GM12872 (cell line): ENCODE results near the gene EIF4E1B.

Source experiments
- CTCF ChIP-seq: IDR thresholded peaks from 3 replicates; pipeline ENCODE4 v1.5.1; 2011; ENCODE audit warnings: low read depth, mild to moderate bottlenecking, low read length, moderate library complexity; ENCODE audit not compliant: insufficient read depth

Gene EIF4E1B

GRCh38 chr5:176646049-176646706 lies 15.7 kb downstream of the EIF4E1B start:
- no peak for TF ChIP-seq CTCF

DNA sequence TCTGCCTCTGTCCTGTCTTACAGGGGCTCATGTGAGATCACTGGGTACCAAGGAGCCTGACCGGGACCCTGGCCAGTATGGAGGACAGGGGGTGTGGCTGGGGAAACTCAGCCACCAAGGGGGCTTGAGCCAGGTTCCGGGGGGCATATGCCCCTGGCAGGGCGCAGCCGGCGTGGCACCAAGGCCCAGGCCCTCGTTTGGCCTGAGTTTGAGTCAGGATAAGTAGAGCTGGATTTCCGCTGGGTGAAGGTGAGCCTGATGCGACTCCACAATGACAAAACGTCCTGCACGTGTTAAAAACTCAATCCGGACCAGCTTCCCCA lies 16.2 kb downstream of the EIF4E1B start:
- no peak for TF ChIP-seq CTCF

DNA sequence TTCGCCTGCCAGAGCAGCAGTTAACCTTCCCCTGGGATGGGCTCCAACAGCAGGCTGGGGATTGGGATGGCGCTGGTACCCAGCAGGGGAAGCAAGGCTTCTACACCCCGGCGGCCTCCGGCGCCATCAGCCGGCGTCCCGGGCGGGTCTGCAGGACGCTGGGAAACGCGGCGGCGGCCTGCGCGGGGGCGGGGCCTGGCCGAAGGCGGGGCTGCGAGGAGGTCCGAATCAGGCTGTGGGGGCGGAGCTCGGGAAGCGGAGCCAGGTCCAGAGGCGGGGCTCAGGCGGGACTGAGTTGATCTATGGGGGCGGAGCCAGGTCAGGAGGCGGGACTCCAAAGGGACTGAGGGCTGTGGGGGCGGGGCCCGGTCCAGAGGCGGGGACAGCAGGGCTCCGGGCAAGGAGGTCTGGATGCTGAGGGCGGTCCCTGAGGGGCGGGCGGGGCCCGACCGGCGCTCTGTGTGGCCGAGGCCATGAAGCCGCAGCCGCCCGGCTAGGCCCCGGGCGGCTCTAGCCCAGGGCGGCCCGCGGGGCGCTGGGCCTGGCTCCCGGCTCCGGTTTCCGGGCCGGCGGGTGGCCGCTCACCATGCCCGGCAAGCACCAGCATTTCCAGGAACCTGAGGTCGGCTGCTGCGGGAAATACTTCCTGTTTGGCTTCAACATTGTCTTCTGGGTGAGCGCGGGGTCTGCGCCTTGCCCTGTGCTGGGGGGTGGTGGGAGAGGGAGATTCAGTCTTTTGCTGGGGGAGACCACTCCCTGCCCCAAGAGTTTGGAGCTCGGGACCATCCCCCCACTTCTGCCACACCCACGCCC lies 16.8 kb downstream of the EIF4E1B start, which contains the start of gene TSPAN17:
Gene TSPAN17, plus strand, starts transcription at position 455 of the 813 bp plus-strand sequence. Its CDS starts 132 bp downstream, at position 587.
- TF ChIP-seq CTCF: 0 out of 3 replicates have a peak, but pooled peaks have one; percentile 13

DNA sequence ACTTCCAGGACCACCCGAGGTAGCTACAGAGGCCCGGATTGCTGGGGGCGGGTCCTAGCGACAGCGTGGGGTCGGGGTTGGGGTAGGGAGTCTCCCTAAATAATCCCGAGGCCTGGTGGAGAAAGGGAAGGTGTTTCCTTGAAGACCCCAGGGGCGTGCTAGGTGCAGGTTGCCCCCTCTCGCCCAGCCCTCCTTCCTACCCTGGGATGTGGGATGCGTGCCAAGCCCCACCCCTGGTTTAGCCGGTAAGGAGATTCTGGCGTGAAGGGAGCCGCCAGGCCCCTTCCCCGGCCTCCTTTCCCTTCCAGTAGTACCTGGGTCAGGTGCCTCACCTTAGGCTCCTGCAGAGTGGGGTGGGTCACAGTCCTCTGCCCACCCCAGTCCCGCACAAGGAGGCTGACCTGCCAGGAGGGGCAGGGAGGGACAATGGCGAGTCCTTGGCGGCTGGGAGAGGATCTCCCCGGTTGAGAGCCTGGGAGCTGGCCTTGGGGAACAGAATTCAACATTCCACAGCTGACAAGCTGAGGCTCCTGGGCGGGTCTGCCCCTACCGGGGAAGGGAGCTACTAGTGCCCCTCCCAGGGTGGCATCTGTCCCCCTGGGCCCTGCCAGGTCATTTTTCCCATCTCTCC lies 17.5 kb downstream of the EIF4E1B start:
- no peak for TF ChIP-seq CTCF

- TF ChIP-seq CTCF: no peak
Observed at GRCh38 chr5:176648474-176649194, 18.2 kb downstream of the EIF4E1B start.

GRCh38 chr5:176650354-176650884 lies 19.9 kb downstream of the EIF4E1B start:
- no peak for TF ChIP-seq CTCF

- 0 out of 3 replicates have a peak, but pooled peaks have one; percentile 5 for TF ChIP-seq CTCF
Observed at GRCh38 chr5:176651472-176651980, 21.1 kb downstream of the EIF4E1B start.
